ENCODE results near the gene MYMX.

Gene MYMX

GRCh38 chr6:44176130-44176761, 40.5 kb upstream of the MYMX start:
- FAIRE-seq (no peak), DNase-seq (ENCODE audit: insufficient read length, low spot score) (no peak)
- TF ChIP-seq, protein P1, sequence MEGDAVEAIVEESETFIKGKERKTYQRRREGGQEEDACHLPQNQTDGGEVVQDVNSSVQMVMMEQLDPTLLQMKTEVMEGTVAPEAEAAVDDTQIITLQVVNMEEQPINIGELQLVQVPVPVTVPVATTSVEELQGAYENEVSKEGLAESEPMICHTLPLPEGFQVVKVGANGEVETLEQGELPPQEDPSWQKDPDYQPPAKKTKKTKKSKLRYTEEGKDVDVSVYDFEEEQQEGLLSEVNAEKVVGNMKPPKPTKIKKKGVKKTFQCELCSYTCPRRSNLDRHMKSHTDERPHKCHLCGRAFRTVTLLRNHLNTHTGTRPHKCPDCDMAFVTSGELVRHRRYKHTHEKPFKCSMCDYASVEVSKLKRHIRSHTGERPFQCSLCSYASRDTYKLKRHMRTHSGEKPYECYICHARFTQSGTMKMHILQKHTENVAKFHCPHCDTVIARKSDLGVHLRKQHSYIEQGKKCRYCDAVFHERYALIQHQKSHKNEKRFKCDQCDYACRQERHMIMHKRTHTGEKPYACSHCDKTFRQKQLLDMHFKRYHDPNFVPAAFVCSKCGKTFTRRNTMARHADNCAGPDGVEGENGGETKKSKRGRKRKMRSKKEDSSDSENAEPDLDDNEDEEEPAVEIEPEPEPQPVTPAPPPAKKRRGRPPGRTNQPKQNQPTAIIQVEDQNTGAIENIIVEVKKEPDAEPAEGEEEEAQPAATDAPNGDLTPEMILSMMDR (IDR thresholded peaks at IDR 0.05; ENCODE audit: insufficient read depth, missing control alignments) = no peak

GRCh38 chr6:44176762-44177509, 39.8 kb upstream of the MYMX start:
- DNase-seq (ENCODE audit: insufficient read length, low spot score) = no peak
- TF ChIP-seq, protein P1 (IDR thresholded peaks at IDR 0.05; ENCODE audit: insufficient read depth, missing control alignments) = no peak
- no peak for FAIRE-seq

- TF ChIP-seq, protein P1 (IDR thresholded peaks at IDR 0.05; ENCODE audit: insufficient read depth, missing control alignments) = no peak
- DNase-seq (ENCODE audit: insufficient read length, low spot score) (no peak), FAIRE-seq (no peak)
Observed at GRCh38 chr6:44177691-44178423, 38.9 kb upstream of the MYMX start.

DNA sequence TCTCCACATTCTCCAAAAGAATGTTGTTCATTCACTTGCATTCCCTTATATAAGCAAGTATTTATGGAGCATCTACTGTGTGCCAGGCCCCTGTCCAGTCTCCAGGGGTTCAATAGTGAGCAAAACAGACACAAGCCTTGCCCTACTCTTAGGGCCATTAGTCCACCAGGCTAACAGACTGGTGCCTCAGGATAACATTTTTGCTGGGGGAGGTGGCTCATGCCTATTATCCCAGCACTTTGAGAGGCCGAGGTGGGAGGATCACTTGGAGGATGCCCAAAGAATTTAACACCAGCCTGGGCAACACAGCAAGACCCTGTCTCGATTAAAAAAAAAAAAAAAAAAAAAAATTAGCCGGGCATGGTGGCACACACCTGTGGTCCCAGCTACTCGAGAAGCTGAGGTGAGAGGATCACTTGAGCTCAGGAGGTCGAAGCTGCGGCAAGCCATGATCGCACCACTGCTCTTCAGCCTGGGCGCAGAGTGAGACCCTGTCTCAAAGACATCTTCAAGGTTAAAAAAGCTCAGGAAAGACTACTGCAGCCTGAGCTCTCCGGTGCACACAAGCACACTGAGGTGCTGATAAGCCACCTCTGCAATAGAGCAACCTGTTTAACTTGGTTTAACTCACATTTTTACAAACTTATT, 38.2 kb upstream of the MYMX start:
- FAIRE-seq (no peak), DNase-seq (ENCODE audit: insufficient read length, low spot score) (no peak)
- TF ChIP-seq, protein P1 (IDR thresholded peaks at IDR 0.05; ENCODE audit: insufficient read depth, missing control alignments) = no peak

- TF ChIP-seq, protein P1 (IDR thresholded peaks at IDR 0.05; ENCODE audit: insufficient read depth, missing control alignments) = no peak
- DNase-seq (ENCODE audit: insufficient read length, low spot score) = no peak
- FAIRE-seq = no peak
Observed at GRCh38 chr6:44179072-44179536, 37.6 kb upstream of the MYMX start.

- DNase-seq (ENCODE audit: insufficient read length, low spot score) = no peak
- FAIRE-seq = no peak
- TF ChIP-seq, protein P1 (IDR thresholded peaks at IDR 0.05; ENCODE audit: insufficient read depth, missing control alignments) = no peak
Observed at GRCh38 chr6:44179648-44180047, 37.1 kb upstream of the MYMX start.

All from D721Med (cell line).